ENCODE data around the gene EIF1. TPM values are rescaled to one million over a fixed set of nuclear protein-coding genes. Genes with fewer than 3 reads are reported as not detected.
"Not testable (repeated sequence)": the region's sequence is repeated elsewhere in the genome, so short reads cannot be mapped to it uniquely, and the experiment has no call there.

EIF1 gene
- total and polyA plus RNA-seq, 4 donors, result 56.5 to 755 (median 159) TPM

DNA sequence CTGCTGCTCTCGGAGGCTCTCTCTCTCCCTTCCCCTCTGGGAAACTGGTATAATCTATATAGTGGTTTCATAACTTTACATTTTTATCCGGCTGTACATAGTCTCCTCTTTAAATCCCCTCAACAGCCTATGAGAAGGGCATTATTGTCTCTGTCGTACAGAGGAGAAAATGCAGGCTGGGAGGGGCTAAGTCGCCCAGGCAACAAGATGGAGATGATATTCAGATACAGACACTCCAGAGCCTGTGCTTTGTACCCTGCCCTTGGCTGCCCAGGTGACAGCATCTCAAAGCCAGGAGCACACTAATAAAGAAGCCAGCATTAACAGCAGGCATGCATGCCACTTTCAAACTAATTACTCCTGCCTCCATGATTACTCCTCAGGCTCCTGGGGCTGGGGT, 4.7 kb upstream of the EIF1 start:
- WGBS, result 86% methylated on average over 4 of the region's 4 CpGs
- H3K4me1 ChIP-seq (ENCODE audit: control insufficient read depth in 4 of 4, insufficient read depth in 4 of 4, low read length in 3 of 4), result peaks cover 0 to 6% (median 3%) of the 10 kb centered on the region in 4 donors
- H3K9me3 ChIP-seq (ENCODE audit: control insufficient read depth in 4 of 4, low read length in 3 of 4), result no peaks in the 10 kb centered on the region
- TF ChIP-seq NR2F2 (IDR thresholded peaks at IDR 0.05), result no peak
- no peak for TF ChIP-seq SP1 (IDR thresholded peaks at IDR 0.05)
- no peak for TF ChIP-seq EGR1 (IDR thresholded peaks at IDR 0.05; ENCODE audit: low read depth in 2 of 2)
- no peak for TF ChIP-seq FOXA1 (IDR thresholded peaks at IDR 0.05)
- TF ChIP-seq, protein P1, sequence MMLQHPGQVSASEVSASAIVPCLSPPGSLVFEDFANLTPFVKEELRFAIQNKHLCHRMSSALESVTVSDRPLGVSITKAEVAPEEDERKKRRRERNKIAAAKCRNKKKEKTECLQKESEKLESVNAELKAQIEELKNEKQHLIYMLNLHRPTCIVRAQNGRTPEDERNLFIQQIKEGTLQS (IDR thresholded peaks at IDR 0.05), result no peak
- no peak for TF ChIP-seq YY1 (IDR thresholded peaks at IDR 0.05)
- TF ChIP-seq GABPA (IDR thresholded peaks at IDR 0.05 in 1 of 2, conservative IDR thresholded peaks at IDR 0.05 in 1 of 2), result no peak
- no peak for TF ChIP-seq ZBTB33 (IDR thresholded peaks at IDR 0.05)
- no peak for TF ChIP-seq HNF4A (conservative IDR thresholded peaks at IDR 0.05)
- H3K27ac ChIP-seq (ENCODE audit: low read depth in 1 of 2, low read length in 2 of 2), result no peak overlapping the region
- no peaks in the 10 kb centered on the region for H3K36me3 ChIP-seq (ENCODE audit: control insufficient read depth in 4 of 4, insufficient read depth in 3 of 4, low read depth in 1 of 4, low read length in 3 of 4)
- DNase-seq (ENCODE audit: low spot score), result no peak
- H3K9ac ChIP-seq (ENCODE audit: low read depth in 1 of 2, low read length in 2 of 2), result no peak overlapping the region
- H3K4me3 ChIP-seq (ENCODE audit: low read depth in 1 of 3, low read length in 3 of 3), result no peak overlapping the region
- no peaks in the 10 kb centered on the region for H3K27me3 ChIP-seq (ENCODE audit: control insufficient read depth in 4 of 4, insufficient read depth in 4 of 4, low read length in 3 of 4)

GRCh38 chr17:41685753-41686152, 2.9 kb upstream of the EIF1 start:
- 94% methylated on average over 13 of the region's 13 CpGs for WGBS
- H3K36me3 ChIP-seq (ENCODE audit: control insufficient read depth in 4 of 4, insufficient read depth in 3 of 4, low read depth in 1 of 4, low read length in 3 of 4), result peaks cover 0 to 12% (median 11%) of the 10 kb centered on the region in 4 donors
- not testable (repeated sequence) for H3K27ac ChIP-seq (ENCODE audit: low read depth in 1 of 2, low read length in 2 of 2)

DNA sequence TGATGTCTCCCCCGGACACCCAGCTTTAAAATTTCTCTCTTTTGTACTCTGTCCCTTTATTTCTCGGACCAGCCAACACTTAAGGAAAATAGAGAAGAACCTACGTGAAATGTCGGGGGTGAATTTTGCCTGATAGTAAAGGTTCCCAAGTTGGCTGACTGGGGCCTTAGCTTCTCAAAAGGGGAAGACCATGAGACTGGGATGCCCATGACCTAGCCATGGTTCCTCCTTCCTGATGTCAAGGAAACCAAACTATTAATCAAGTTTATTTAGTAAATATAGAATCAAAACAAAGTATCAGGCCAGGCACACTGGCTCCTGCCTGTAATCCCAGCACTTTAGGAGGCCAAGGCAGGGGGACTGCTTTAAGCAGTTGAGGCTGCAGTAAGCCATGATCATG, 2.4 kb upstream of the EIF1 start:
- no peak overlapping the region for H3K27ac ChIP-seq (ENCODE audit: low read depth in 1 of 2, low read length in 2 of 2)
- no peak for DNase-seq (ENCODE audit: low spot score)
- peaks cover 0 to 23% (median 16%) of the 10 kb centered on the region in 4 donors for H3K4me1 ChIP-seq (ENCODE audit: control insufficient read depth in 4 of 4, insufficient read depth in 4 of 4, low read length in 3 of 4)
- TF ChIP-seq, protein P2, sequence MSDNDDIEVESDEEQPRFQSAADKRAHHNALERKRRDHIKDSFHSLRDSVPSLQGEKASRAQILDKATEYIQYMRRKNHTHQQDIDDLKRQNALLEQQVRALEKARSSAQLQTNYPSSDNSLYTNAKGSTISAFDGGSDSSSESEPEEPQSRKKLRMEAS (IDR thresholded peaks at IDR 0.05), result no peak
- TF ChIP-seq YY1 (IDR thresholded peaks at IDR 0.05), result no peak
- no peak overlapping the region for H3K9ac ChIP-seq (ENCODE audit: low read depth in 1 of 2, low read length in 2 of 2)
- no peak overlapping the region for H3K4me3 ChIP-seq (ENCODE audit: low read depth in 1 of 3, low read length in 3 of 3)
- 90% methylated on average over 4 of the region's 4 CpGs for WGBS
- no peaks in the 10 kb centered on the region for H3K27me3 ChIP-seq (ENCODE audit: control insufficient read depth in 4 of 4, insufficient read depth in 4 of 4, low read length in 3 of 4)
- H3K9me3 ChIP-seq (ENCODE audit: control insufficient read depth in 4 of 4, low read length in 3 of 4), result no peaks in the 10 kb centered on the region
- peaks cover 0 to 18% (median 16%) of the 10 kb centered on the region in 4 donors for H3K36me3 ChIP-seq (ENCODE audit: control insufficient read depth in 4 of 4, insufficient read depth in 3 of 4, low read depth in 1 of 4, low read length in 3 of 4)

More at GRCh38 chr17:41685753-41686152, 2.9 kb upstream of the EIF1 start:
- H3K4me1 ChIP-seq (ENCODE audit: control insufficient read depth in 4 of 4, insufficient read depth in 4 of 4, low read length in 3 of 4), result peaks cover 0 to 18% (median 13%) of the 10 kb centered on the region in 4 donors
- not testable (repeated sequence) for H3K9ac ChIP-seq (ENCODE audit: low read depth in 1 of 2, low read length in 2 of 2); H3K4me3 ChIP-seq (ENCODE audit: low read depth in 1 of 3, low read length in 3 of 3); DNase-seq (ENCODE audit: low spot score); H3K9me3 ChIP-seq (ENCODE audit: control insufficient read depth in 4 of 4, low read length in 3 of 4); H3K27me3 ChIP-seq (ENCODE audit: control insufficient read depth in 4 of 4, insufficient read depth in 4 of 4, low read length in 3 of 4)
